C4-2B (cell line): Measurements from ENCODE around the gene SLC22A13.

Experiments used
- H3K27ac ChIP-seq: fragments of 450-650 bp; 2 replicates; pipeline ENCODE4 v1.5.1; 2017
- CTCF ChIP-seq: fragments of 450-650 bp; conservative IDR thresholded peaks from 2 replicates; pipeline ENCODE4 v1.5.1; 2017; ENCODE audit warnings: mild to moderate bottlenecking
- ZFX ChIP-seq: fragments of 450-650 bp; IDR thresholded peaks from 2 replicates; pipeline ENCODE4 v1.6.1; 2017

Gene SLC22A13

GRCh38 chr3:38264353-38264771 lies 1.2 kb upstream of the SLC22A13 start:
- TF ChIP-seq CTCF (no peak), ZFX (no peak)
- no peak overlapping the region for H3K27ac ChIP-seq

GRCh38 chr3:38264779-38265178 lies 833 bp upstream of the SLC22A13 start:
- no peak for TF ChIP-seq ZFX
- no peak for TF ChIP-seq CTCF
- no peak overlapping the region for H3K27ac ChIP-seq

DNA sequence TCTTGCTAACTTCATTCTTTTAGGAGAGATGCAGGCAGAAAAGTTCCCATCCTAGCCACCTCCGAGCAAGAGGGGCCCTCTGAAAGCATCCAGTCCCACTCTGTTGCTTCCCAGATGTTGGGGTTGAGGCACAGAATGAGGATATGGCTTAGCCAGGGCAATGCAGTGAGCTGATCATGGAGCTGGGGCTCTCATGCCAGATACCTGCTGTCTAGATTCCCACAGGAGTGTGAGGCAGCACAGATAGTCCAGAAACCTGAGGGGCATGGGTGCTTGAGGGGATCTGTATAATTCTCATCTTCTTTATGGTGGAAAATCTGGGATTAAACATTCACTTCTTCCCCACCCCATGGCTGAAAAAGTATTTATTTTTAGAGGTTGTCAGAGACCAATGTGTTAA lies 1.2 kb downstream of the SLC22A13 start:
- no peak overlapping the region for H3K27ac ChIP-seq
- TF ChIP-seq CTCF (no peak), ZFX (no peak)

GRCh38 chr3:38267662-38268061 lies 2.0 kb downstream of the SLC22A13 start:
- H3K27ac ChIP-seq = no peak overlapping the region
- TF ChIP-seq CTCF (no peak), ZFX (no peak)

DNA sequence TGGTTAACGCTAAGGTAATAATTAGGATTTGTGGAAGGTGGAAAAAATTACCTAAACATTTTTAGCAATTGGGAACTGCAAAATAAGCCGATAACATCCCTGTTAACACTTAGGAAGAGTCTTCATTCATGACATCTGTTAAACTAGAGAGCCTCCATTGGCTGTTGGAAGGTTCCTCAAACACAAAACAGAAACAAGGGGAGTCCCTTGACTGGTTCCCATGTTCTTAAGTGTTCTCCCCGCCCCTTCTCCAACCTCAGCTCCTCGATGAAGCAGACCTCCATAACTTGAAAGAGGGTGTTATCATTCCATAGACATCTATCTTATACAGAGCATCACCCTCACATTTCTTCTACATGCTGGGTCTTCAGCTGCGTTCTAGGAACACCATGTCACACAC lies 2.5 kb downstream of the SLC22A13 start:
- H3K27ac ChIP-seq = no peak overlapping the region
- TF ChIP-seq CTCF (no peak), ZFX (no peak)

GRCh38 chr3:38268522-38268921 lies 2.9 kb downstream of the SLC22A13 start:
- H3K27ac ChIP-seq = no peak overlapping the region
- TF ChIP-seq CTCF (no peak), ZFX (no peak)

DNA sequence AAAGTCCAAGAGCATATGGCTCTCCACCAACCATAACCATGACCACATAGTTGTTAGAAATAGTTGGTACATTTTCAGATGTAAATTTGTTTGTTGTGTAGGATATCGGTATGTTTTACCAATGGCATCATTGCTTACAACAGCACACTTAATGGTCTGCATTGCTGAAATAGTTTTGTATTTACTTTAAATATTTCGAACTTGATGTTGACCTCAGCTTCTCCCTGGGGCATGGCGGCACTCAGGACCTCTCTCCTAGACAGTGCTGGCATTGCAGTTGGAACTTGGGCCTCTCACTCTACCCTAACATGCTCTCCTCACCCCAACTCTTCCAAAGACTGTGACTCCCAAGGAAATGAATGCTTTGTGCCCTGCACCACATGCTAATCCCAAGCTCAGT lies 5.0 kb downstream of the SLC22A13 start:
- no peak overlapping the region for H3K27ac ChIP-seq
- TF ChIP-seq ZFX = no peak
- TF ChIP-seq CTCF = no peak
